Measurements from ENCODE around the gene AHCYL2.

DNA sequence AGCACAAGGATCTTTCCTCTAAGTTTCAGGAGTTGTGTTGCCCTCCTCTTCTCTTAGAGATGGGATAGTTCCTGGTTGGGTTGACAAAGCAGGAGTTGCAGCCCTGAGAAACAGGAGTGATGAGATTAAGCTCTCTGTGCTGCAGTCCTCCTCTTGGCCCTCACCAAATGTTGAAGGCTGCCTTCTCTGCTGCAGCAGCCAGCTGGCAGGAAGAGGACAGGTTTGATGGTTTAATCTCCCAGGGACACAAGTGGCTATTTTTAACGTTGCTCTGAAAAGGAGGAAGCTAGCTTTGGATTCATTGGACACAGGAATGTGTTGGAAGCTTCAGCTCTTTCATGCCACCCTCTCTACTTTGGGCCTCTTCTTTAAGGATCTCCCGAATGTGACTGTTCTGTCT is 218.8 kb downstream of the AHCYL2 start:
- TF ChIP-seq, protein P1, sequence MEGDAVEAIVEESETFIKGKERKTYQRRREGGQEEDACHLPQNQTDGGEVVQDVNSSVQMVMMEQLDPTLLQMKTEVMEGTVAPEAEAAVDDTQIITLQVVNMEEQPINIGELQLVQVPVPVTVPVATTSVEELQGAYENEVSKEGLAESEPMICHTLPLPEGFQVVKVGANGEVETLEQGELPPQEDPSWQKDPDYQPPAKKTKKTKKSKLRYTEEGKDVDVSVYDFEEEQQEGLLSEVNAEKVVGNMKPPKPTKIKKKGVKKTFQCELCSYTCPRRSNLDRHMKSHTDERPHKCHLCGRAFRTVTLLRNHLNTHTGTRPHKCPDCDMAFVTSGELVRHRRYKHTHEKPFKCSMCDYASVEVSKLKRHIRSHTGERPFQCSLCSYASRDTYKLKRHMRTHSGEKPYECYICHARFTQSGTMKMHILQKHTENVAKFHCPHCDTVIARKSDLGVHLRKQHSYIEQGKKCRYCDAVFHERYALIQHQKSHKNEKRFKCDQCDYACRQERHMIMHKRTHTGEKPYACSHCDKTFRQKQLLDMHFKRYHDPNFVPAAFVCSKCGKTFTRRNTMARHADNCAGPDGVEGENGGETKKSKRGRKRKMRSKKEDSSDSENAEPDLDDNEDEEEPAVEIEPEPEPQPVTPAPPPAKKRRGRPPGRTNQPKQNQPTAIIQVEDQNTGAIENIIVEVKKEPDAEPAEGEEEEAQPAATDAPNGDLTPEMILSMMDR (IDR thresholded peaks at IDR 0.05), result no peak
- no peak for TF ChIP-seq EZH2 (IDR thresholded peaks at IDR 0.05; ENCODE audit: borderline replicate concordance, insufficient read depth, low read depth, low read length, poor library complexity, severe bottlenecking)

Data from B cell (primary cell).